Nephron (organoid): ENCODE data around the gene KRT75.

Source experiments
- H3K27ac Mint-ChIP-seq, 3 experiments: 2 replicates each; pipeline ENCODE4 v1.8.0; 2020; ENCODE audit warnings: mixed read lengths in 3 of 3, mild to moderate bottlenecking in 2 of 3, moderate library complexity in 1 of 3
- H3K27me3 Mint-ChIP-seq: 2 replicates; pipeline ENCODE4 v1.8.0; 2021; ENCODE audit warnings: low read depth, mild to moderate bottlenecking, moderate library complexity, mixed read lengths
- H3K36me3 Mint-ChIP-seq: 2 replicates; pipeline ENCODE4 v1.8.0; 2020; ENCODE audit warnings: low read depth, mixed read lengths
- H3K4me1 Mint-ChIP-seq: 2 replicates; pipeline ENCODE4 v1.8.0; 2020; ENCODE audit warnings: mixed read lengths
- H3K4me3 Mint-ChIP-seq, 3 experiments: 2 replicates each; pipeline ENCODE4 v1.8.0; 2020; ENCODE audit warnings: mild to moderate bottlenecking in 3 of 3, mixed read lengths in 3 of 3, moderate library complexity in 2 of 3
- H3K9me3 Mint-ChIP-seq: 2 replicates; pipeline ENCODE4 v1.8.0; 2020; ENCODE audit warnings: mixed read lengths
- TF ChIP-seq, protein P1 (sequence below), 3 experiments: fragments of 200-600 bp; sonication (generic); IDR thresholded peaks; one replicate each; pipeline ENCODE4 v1.5.0; 2021; ENCODE audit warnings: antibody characterized with exemption in 3 of 3; ENCODE audit not compliant: unreplicated experiment in 3 of 3

Gene KRT75

DNA sequence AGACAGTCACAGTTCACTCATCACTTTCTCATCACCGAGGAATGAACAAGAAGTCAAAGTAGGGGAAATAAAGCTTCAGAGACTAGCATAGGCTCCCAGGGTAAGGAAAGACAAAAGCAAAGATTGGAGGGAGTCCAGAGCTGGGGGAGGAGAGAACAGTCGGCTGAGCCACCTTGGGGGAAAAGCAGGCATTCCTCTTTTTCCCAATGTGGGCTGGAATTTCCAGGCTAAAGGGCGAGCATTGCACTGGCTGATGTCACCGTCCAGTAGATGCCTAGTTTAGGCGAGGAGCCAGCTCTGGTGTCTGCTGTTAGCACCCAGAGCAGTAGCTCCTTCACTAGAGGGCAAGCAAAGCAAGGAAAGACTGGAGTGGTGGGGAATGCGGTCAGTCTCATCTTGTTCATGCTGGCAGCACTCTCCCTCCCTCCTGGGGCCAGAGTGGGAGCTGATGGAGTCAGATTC lies 8.5 kb upstream of the KRT75 start:
- H3K9me3 Mint-ChIP-seq = no peaks in the 10 kb centered on the region
- H3K27ac Mint-ChIP-seq = no peak overlapping the region
- H3K4me3 Mint-ChIP-seq = no peak overlapping the region
- TF ChIP-seq, protein P1, sequence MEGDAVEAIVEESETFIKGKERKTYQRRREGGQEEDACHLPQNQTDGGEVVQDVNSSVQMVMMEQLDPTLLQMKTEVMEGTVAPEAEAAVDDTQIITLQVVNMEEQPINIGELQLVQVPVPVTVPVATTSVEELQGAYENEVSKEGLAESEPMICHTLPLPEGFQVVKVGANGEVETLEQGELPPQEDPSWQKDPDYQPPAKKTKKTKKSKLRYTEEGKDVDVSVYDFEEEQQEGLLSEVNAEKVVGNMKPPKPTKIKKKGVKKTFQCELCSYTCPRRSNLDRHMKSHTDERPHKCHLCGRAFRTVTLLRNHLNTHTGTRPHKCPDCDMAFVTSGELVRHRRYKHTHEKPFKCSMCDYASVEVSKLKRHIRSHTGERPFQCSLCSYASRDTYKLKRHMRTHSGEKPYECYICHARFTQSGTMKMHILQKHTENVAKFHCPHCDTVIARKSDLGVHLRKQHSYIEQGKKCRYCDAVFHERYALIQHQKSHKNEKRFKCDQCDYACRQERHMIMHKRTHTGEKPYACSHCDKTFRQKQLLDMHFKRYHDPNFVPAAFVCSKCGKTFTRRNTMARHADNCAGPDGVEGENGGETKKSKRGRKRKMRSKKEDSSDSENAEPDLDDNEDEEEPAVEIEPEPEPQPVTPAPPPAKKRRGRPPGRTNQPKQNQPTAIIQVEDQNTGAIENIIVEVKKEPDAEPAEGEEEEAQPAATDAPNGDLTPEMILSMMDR (IDR thresholded peaks at IDR 0.05; ENCODE audit: unreplicated experiment in 3 of 3) = no peak
- no peaks in the 10 kb centered on the region for H3K36me3 Mint-ChIP-seq
- H3K4me1 Mint-ChIP-seq = peaks cover 6% of the 10 kb centered on the region
- peaks cover 9% of the 10 kb centered on the region for H3K27me3 Mint-ChIP-seq

DNA sequence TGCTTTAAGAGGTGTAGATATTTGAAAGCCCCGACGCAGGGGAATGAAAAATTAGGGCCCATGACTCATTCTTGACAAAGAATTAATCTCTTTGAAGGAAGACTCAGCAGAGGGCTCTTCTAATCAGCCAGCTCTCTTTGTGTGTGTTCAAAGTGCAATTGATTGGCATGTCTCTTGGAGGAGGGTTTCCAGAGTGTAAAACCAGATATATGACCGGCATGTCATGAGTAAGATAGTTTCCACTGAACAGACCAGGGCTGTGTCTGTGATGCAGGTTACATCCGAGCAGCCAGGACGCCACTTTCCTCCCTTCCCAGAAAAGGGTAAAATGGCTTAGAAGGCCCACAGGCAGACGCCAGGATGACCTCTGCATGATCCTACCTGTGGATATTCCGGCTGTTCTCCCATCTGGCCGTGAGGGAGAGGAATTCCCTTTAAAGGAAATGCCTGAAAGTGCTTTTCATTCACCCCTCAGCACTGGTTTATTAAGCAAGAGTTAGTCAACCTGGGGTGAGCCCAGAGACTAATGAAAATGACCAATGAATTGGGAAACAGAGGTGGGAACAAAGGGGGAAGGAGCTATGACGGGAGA lies 7.2 kb upstream of the KRT75 start:
- Mint-ChIP-seq H3K4me3 (no peak overlapping the region), H3K4me1 (peaks cover 6% of the 10 kb centered on the region), H3K27ac (no peak overlapping the region), H3K9me3 (no peaks in the 10 kb centered on the region), H3K36me3 (no peaks in the 10 kb centered on the region), H3K27me3 (peaks cover 16% of the 10 kb centered on the region)
- TF ChIP-seq, protein P1 (IDR thresholded peaks at IDR 0.05; ENCODE audit: unreplicated experiment in 3 of 3) = no peak

DNA sequence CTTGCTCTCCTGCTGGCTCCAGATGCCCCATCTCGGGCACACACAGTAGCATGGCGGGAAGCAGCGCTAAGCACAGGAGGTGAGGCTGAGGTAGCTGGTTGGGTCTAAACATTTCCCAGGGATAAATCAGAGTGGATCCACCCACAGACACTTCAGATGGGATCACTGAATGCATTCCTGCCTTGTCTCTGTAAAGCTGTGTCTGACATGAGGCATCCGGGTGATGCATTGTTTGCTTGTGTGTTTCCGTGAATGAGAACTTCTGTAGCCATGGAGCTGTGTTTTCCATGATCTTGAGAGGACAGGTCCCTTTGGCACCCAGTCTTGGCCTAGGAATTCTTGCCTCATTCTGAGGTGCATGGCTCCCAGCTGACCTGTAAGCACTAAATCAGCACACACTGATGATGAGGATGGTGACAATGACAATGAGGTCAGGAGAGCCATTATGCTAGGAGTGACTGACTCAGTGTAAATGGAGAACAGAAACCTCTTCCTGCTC lies 6.7 kb upstream of the KRT75 start:
- H3K4me3 Mint-ChIP-seq = no peak overlapping the region
- H3K4me1 Mint-ChIP-seq = peaks cover 6% of the 10 kb centered on the region
- H3K27ac Mint-ChIP-seq = no peak overlapping the region
- H3K36me3 Mint-ChIP-seq = no peaks in the 10 kb centered on the region
- TF ChIP-seq, protein P1 (IDR thresholded peaks at IDR 0.05; ENCODE audit: unreplicated experiment in 3 of 3) = no peak
- H3K9me3 Mint-ChIP-seq = no peaks in the 10 kb centered on the region
- H3K27me3 Mint-ChIP-seq = peaks cover 15% of the 10 kb centered on the region

GRCh38 chr12:52439845-52440244 lies 5.7 kb upstream of the KRT75 start:
- Mint-ChIP-seq H3K27ac (no peak overlapping the region), H3K27me3 (peaks cover 21% of the 10 kb centered on the region), H3K36me3 (no peaks in the 10 kb centered on the region), H3K4me3 (no peak overlapping the region), H3K4me1 (peaks cover 6% of the 10 kb centered on the region), H3K9me3 (no peaks in the 10 kb centered on the region)
- TF ChIP-seq, protein P1 (IDR thresholded peaks at IDR 0.05; ENCODE audit: unreplicated experiment in 3 of 3) = no peak

DNA sequence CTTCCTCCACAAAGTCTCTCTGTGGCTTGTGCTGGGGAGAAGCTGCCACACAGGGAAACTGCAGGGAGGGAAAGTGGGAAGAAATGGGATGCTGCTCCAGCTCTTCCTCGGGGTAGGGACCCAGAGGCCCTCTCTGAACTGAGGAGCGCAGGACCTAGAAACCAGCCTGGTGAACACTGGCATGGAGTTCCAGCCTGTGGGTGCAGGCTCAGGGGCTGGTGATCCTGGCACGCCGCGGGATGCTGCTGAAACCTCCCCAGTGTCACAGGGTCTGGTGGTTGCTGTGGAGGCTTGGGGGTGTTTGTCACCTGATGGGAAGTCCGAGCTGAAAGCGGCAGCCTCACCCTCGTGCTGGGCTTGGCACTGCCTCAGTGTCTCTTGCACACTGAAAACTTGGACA lies 5.2 kb upstream of the KRT75 start:
- Mint-ChIP-seq H3K27ac (no peak overlapping the region), H3K4me3 (no peak overlapping the region), H3K36me3 (no peaks in the 10 kb centered on the region), H3K9me3 (no peaks in the 10 kb centered on the region), H3K4me1 (peaks cover 6% of the 10 kb centered on the region), H3K27me3 (peaks cover 24% of the 10 kb centered on the region)
- TF ChIP-seq, protein P1 (IDR thresholded peaks at IDR 0.05; ENCODE audit: unreplicated experiment in 3 of 3) = no peak
